Hepatocyte (in vitro differentiated cells): ENCODE results near the gene GRM1. TPM values are rescaled to one million over a fixed set of nuclear protein-coding genes. Genes with fewer than 3 reads are reported as not detected.

ENCODE experiments used
- DNase-seq: peaks from one replicate; pipeline ENCODE4 v3.0.0-alpha.2; 2016; ENCODE audit warnings: low spot score
- H2AFZ ChIP-seq: fragments of 200-600 bp; sonication (generic); 2 replicates; pipeline ENCODE4 v1.6.0; 2016; ENCODE audit warnings: antibody characterized with exemption, mild to moderate bottlenecking
- H3K27ac ChIP-seq: fragments of 200-600 bp; sonication (generic); 2 replicates; pipeline ENCODE4 v1.5.1; 2016; ENCODE audit warnings: mild to moderate bottlenecking
- H3K27me3 ChIP-seq: fragments of 200-600 bp; sonication (generic); 2 replicates; pipeline ENCODE4 v1.6.1; 2016
- H3K36me3 ChIP-seq: fragments of 200-600 bp; sonication (generic); replicated peaks from 2 replicates; pipeline ENCODE4 v1.5.1; 2016; ENCODE audit warnings: low read depth; ENCODE audit not compliant: insufficient read depth
- H3K4me1 ChIP-seq: fragments of 200-600 bp; sonication (generic); 2 replicates; pipeline ENCODE4 v1.5.1; 2016; ENCODE audit warnings: mild to moderate bottlenecking, moderate library complexity; ENCODE audit not compliant: insufficient read depth
- H3K4me2 ChIP-seq: fragments of 200-600 bp; sonication (generic); 2 replicates; pipeline ENCODE4 v1.6.0; 2016
- H3K4me3 ChIP-seq: fragments of 200-600 bp; sonication (generic); 2 replicates; pipeline ENCODE4 v1.5.1; 2016; ENCODE audit warnings: mild to moderate bottlenecking
- H3K79me2 ChIP-seq: fragments of 200-600 bp; sonication (generic); 2 replicates; pipeline ENCODE4 v1.6.0; 2017; ENCODE audit warnings: mild to moderate bottlenecking
- H3K9me2 ChIP-seq: fragments of 200-600 bp; sonication (generic); replicated peaks from 2 replicates; pipeline ENCODE4 v1.6.0; 2017; ENCODE audit warnings: mild to moderate bottlenecking; ENCODE audit not compliant: insufficient read depth
- H3K9me3 ChIP-seq: fragments of 200-600 bp; sonication (generic); 2 replicates; pipeline ENCODE4 v1.5.1; 2016; ENCODE audit warnings: low read depth, mild to moderate bottlenecking
- H4K20me1 ChIP-seq: fragments of 200-600 bp; sonication (generic); 2 replicates; pipeline ENCODE4 v1.6.0; 2016; ENCODE audit warnings: mild to moderate bottlenecking; ENCODE audit not compliant: insufficient read depth, poor library complexity, severe bottlenecking
- EZH2 ChIP-seq: fragments of 200-600 bp; sonication (generic); IDR thresholded peaks from 2 replicates; pipeline ENCODE4 v1.6.1; 2016; ENCODE audit warnings: antibody characterized with exemption, mild to moderate bottlenecking, borderline replicate concordance
- EZH2phosphoT487 ChIP-seq: fragments of 200-600 bp; sonication (generic); IDR thresholded peaks from one replicate; pipeline ENCODE4 v1.6.1; 2018; ENCODE audit warnings: antibody characterized with exemption, mild to moderate bottlenecking, low read depth, moderate library complexity; ENCODE audit not compliant: unreplicated experiment, severe bottlenecking
- WGBS: methylation state at CpG from one replicate; pipeline ENCODE4 v1.1.6; 2016; ENCODE audit warnings: low lambda C conversion rate; ENCODE audit errors: missing lambda C conversion rate; 5-methylcytosine and 5-hydroxymethylcytosine counted together
- polyA plus RNA-seq: library from polyadenylated mRNA; unstranded; fragments of >200 nt; fragmentation: Nextera tagmentation; extraction: Ambion mirVana; gene quantifications from 2 replicates; pipeline ENCODE4 v1.2.1, GENCODE V29; 2016
- total RNA-seq: library from RNA; depleted of rRNA; stranded (reverse); fragments of >200 nt; gene quantifications from 2 replicates; pipeline ENCODE4 v1.2.3, GENCODE V29; 2014
- TF ChIP-seq, protein P1 (sequence below): fragments of 200-600 bp; sonication (generic); IDR thresholded peaks from 2 replicates; pipeline ENCODE4 v1.5.1; 2016; ENCODE audit warnings: antibody characterized with exemption, mild to moderate bottlenecking; ENCODE audit not compliant: poor library complexity

Gene GRM1
- total and polyA plus RNA-seq, 2 experiments from 2014 or later: 0.17 TPM; not detected in 1

DNA sequence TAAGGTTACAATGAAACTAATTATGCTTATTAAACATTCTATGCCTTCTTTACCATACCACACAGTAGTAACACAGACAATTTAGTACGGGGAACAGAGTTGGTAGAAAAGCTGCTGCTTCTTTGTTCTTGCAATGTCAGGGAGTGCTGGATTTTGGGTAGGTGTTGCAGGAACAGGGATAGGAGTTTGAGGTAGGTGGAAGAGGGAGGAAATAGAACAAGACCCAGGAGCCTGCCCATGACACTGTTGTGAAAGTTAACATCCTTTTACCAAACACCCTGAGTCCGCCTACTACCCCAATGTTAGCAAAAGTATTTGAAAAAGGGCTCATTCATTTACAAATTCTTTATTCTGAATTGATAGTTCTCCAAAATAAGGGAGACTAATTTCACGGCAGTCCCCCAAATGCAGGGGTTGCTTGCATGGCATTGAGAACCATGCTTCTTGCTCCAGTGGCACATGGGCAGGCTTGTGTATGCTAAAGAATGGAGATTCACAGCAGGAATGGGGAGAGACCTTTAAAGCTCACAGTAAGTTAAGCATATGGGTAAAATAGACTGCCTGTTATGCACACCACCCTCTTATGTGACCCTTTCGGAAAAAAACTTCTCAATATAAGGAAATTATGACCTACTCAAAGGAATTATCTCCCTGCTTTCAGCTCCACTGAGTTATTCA is 181.7 kb downstream of the GRM1 start:
- no peaks in the 10 kb centered on the region for H3K27me3 ChIP-seq
- H4K20me1 ChIP-seq: no peaks in the 10 kb centered on the region
- no peak for DNase-seq
- no peaks in the 10 kb centered on the region for H3K79me2 ChIP-seq
- 86% methylated on average over 4 of the region's 4 CpGs for WGBS
- no peaks in the 10 kb centered on the region for H3K4me1 ChIP-seq
- H3K4me3 ChIP-seq: no peak overlapping the region
- TF ChIP-seq EZH2 (no peak), EZH2phosphoT487 (no peak)
- TF ChIP-seq, protein P1, sequence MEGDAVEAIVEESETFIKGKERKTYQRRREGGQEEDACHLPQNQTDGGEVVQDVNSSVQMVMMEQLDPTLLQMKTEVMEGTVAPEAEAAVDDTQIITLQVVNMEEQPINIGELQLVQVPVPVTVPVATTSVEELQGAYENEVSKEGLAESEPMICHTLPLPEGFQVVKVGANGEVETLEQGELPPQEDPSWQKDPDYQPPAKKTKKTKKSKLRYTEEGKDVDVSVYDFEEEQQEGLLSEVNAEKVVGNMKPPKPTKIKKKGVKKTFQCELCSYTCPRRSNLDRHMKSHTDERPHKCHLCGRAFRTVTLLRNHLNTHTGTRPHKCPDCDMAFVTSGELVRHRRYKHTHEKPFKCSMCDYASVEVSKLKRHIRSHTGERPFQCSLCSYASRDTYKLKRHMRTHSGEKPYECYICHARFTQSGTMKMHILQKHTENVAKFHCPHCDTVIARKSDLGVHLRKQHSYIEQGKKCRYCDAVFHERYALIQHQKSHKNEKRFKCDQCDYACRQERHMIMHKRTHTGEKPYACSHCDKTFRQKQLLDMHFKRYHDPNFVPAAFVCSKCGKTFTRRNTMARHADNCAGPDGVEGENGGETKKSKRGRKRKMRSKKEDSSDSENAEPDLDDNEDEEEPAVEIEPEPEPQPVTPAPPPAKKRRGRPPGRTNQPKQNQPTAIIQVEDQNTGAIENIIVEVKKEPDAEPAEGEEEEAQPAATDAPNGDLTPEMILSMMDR: no peak
- H3K27ac ChIP-seq: no peak overlapping the region
- H3K9me2 ChIP-seq: no peaks in the 10 kb centered on the region
- no peaks in the 10 kb centered on the region for H3K36me3 ChIP-seq
- H3K4me2 ChIP-seq: no peak overlapping the region
- no peaks in the 10 kb centered on the region for H3K9me3 ChIP-seq
- H2AFZ ChIP-seq: no peak overlapping the region

DNA sequence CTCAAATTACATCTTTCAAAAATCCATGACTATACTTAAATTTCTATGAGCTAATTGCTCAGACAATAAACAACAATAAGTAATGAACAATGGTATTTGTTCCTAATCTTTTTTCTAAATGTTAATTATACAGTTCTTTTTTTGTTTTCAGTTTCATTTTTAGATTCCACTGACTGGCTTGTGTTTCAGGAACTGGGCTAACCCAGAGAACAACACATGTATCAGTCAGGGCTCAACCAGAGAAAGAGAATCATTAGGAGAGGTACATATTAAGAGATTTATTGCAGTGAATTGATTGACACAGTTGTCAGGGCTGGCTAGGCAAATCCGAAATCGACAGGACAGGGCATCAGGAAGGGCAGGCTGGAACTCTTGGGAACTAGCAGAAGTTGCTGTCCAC is 182.8 kb downstream of the GRM1 start:
- TF ChIP-seq EZH2phosphoT487: no peak
- no peaks in the 10 kb centered on the region for H3K9me2 ChIP-seq
- H4K20me1 ChIP-seq: no peaks in the 10 kb centered on the region
- H3K27me3 ChIP-seq: no peaks in the 10 kb centered on the region
- no peaks in the 10 kb centered on the region for H3K9me3 ChIP-seq
- no peaks in the 10 kb centered on the region for H3K36me3 ChIP-seq
- H3K4me2 ChIP-seq: no peak overlapping the region
- 87% methylated on average over 2 of the region's 2 CpGs for WGBS
- no peaks in the 10 kb centered on the region for H3K4me1 ChIP-seq
- H3K79me2 ChIP-seq: no peaks in the 10 kb centered on the region
- H3K4me3 ChIP-seq: no peak overlapping the region
- no peak overlapping the region for H2AFZ ChIP-seq
- no peak for DNase-seq
- H3K27ac ChIP-seq: no peak overlapping the region

DNA sequence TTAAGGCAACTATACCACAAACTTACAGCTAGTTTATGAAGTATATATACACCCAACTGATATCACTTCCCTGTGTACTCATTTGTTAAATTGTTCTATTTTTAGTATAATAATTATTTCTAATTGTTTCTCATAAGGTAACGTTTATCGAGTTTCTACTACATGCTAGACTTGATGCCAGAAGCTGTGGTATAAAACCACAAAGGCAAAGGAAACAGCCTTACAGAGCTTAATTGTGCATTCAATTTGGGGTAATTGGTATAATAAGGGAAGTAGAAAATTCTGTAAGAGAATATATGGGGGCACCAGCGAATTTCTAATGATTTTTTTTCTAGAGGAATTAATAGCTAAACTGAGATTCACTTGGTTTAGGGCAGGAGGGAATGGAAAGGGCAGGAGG is 183.9 kb downstream of the GRM1 start:
- DNase-seq: no peak
- no peak overlapping the region for H3K4me3 ChIP-seq
- no peaks in the 10 kb centered on the region for H3K27me3 ChIP-seq
- H3K79me2 ChIP-seq: no peaks in the 10 kb centered on the region
- no peaks in the 10 kb centered on the region for H3K4me1 ChIP-seq
- WGBS: 70% methylated on average over 3 of the region's 3 CpGs
- no peaks in the 10 kb centered on the region for H3K36me3 ChIP-seq
- H3K9me2 ChIP-seq: no peaks in the 10 kb centered on the region
- no peak overlapping the region for H3K4me2 ChIP-seq
- no peaks in the 10 kb centered on the region for H4K20me1 ChIP-seq
- H3K27ac ChIP-seq: no peak overlapping the region
- H3K9me3 ChIP-seq: no peaks in the 10 kb centered on the region
- no peak for TF ChIP-seq EZH2
- no peak for TF ChIP-seq EZH2phosphoT487
- TF ChIP-seq, protein P1: no peak
- H2AFZ ChIP-seq: no peak overlapping the region

DNA sequence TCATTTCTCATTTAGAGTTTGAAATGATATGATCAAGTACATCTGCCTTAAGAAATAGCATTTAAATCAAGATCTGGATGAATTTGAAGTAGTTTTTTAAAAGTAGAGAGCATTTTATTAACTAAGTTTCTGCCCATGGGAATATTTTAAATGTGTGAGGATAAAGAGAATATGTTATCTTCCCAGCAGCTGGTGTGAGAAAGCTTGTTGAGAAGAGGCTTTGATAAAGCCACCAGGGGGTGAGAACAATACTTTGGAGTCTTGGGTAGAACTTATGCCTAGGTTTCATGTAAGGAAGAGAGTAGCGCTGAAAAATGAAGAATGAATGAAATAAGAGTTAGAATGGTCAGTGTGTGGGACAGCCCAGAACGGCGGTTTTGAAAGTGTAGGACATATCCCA is 190.2 kb downstream of the GRM1 start:
- no peaks in the 10 kb centered on the region for H3K9me3 ChIP-seq
- no peaks in the 10 kb centered on the region for H4K20me1 ChIP-seq
- H3K27ac ChIP-seq: no peak overlapping the region
- TF ChIP-seq, protein P1: no peak
- TF ChIP-seq EZH2phosphoT487 (no peak), EZH2 (no peak)
- H3K4me1 ChIP-seq: no peaks in the 10 kb centered on the region
- no peaks in the 10 kb centered on the region for H3K79me2 ChIP-seq
- H3K9me2 ChIP-seq: no peaks in the 10 kb centered on the region
- H2AFZ ChIP-seq: no peak overlapping the region
- no peaks in the 10 kb centered on the region for H3K36me3 ChIP-seq
- H3K4me2 ChIP-seq: no peak overlapping the region
- H3K4me3 ChIP-seq: no peak overlapping the region
- no peaks in the 10 kb centered on the region for H3K27me3 ChIP-seq
- no peak for DNase-seq
- 87% methylated on average over 3 of the region's 3 CpGs for WGBS
